HL-60/S4 treated with phorbol 12-myristate 13-acetate at 8.2 ng/mL for 4 days and 3 days (cell line): Measurements from ENCODE around the gene CEPT1.

Experiments
- in situ Hi-C: fragments of 300-500 bp; cut with MboI; formaldehyde crosslinking; loops from 2 replicates; pipeline ENCODE4 v1.15.0; 2022; ENCODE audit warnings: low sequenced_read_pairs

CEPT1 gene

DNA sequence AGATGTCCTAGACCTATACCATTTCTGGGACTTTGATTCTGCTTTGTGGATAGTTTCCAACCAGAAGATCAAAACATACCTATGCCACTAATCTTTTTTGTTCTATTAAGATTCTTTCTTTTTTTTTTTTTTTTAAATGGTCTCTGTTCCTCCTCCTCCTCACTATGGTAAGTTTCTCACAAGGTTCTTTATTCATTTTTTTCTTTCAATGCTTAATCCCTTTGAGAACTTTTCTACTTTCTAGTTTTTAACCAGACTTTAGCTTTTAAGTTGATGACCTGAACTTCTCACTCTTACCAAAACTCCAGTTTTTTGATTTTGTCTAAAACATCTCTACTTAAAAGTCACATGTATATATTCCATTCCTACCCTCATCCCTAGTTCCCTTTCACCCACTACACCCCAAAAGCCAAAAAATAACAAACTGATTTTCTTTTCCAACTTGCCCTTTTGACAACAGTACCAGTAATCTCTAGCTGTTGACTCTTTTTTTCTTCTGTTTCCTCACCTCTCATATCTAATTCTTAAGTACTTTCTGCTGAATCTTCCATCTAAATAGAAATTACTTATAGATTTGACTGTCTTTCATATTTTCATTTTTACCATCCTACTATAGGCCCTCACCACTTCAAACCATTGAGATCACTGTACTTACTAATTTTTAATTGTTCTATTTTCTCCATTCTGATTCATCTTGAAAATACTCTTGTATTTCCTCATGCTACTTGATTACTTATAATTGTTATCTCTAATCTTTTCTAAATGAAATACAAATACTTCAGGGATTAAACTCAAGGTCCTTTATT, 6.1 kb downstream of the CEPT1 start:
- in situ Hi-C loops, result no loop called here

DNA sequence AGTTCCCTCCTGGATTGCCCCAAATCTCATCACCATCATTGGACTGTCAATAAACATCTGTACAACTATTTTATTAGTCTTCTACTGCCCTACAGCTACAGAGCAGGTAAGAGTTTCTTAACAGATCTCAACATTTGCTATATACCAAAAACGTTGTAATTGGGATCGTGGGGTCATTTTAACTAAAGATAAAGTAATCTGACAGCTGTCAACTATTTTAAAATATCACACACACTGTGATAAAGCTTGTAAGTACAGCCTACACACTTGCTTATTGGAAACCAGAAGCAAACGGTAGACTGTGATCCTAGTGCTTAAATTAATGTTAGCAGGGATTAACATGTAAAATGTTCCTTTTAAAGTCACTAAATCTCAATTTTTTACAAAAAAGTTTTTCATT, 7.9 kb downstream of the CEPT1 start:
- in situ Hi-C loops, result no loop called here

DNA sequence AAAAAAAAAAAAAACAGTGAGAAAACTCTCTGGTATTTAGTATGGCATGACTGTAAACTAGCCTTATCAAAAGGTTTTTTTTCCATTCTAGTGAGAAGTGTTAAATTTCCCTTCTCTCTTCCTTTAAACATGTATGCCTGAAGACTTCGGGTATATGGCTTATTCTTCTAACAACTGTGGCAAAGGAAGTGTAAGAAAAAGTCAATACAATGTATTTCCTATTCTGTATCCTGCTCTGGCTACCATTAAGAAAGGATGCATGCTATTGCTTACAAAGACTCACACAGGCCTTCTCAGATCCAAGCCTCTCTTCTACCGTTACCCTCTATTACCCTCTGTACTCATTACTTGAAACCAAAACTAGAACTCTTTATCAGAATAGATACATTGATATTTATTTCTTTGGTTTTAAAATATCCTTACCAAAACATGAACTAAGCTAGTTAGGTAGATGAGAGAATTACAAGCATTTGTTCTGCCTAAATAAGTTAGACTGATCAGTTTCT, 8.4 kb downstream of the CEPT1 start:
- in situ Hi-C loops, result no loop called here

DNA sequence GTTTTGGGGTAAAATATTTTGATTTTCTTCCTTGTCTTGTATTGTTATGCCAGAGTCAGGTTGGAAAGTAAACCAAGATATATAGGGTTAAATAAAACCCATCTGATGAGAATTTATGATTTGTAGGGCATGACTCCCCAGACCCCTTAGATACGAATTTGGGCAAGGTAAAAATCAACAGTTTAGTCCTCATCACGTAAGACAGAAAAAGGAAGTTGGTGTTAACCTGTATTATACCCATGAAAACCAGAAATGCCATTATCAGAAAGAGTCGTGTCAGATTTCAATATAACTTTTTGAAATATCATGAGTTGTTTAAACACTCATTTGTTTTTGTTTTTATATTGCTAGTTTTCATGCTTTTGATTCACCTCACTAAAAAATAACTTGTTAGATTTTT, 11.8 kb downstream of the CEPT1 start:
- in situ Hi-C loops, result no loop called here

DNA sequence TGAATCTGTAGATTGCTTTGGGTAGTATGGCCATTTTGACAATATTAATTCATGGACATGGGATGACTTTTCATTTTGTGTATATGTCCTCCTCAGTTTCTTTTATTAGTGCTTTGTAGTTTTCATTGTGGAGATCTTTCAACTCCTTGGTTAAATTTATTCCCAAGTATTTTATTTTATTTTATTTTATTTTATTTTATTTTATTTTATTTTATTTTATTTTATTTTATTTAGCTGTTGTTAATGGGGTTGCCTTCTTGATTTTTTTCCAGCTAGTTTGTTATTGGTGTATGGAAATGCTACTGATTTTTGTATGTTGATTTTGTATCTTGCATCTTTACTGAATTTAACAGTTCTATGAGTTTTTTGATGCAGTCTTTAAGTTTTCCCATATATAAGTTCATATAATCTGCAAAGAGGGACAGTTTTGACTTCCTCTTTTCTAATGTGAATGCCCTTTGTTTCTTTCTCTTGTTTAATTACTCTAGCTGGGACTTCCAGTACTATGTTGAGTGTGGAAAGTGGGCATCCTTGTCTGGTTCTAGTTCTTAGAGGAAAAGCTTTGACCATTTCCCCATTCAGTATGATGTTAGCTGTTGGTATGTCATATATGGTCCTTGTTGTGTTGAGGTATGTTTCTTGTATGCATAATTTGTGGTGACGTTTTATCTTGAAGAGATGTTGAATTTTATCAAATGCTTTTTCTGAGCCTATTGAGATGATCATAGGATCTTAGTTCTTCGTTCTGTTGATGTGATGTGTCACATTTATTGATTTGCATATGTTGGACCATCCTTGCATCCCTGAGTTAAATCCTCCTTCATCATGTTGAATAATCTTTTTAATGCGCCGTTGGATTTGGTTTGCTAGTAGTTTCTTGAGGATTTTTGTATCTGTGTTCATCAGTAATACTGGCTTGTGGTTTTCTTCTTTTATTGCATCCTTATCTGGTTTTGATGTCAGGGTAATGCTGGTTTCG, 14.3 kb downstream of the CEPT1 start:
- in situ Hi-C loops, result no loop called here

DNA sequence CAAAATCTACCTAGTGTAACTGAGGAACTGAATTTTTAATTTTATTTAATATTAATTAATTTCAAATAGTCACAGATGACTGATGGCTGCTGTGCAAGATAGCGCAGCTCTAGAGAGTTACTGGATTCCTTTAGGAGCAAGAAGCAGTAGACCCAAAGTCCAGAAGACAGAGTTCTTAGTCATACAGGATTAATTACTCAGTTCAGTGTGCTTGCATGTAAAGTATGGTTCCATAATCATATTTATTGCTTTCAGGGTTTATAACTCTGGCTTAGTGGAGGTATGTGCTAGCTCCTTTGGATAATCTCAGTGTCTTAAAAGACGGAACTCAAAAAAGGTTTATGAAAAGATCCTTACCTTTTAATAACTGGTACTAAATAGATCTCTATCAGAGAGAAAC, 17.4 kb downstream of the CEPT1 start:
- in situ Hi-C loops, result no loop called here

DNA sequence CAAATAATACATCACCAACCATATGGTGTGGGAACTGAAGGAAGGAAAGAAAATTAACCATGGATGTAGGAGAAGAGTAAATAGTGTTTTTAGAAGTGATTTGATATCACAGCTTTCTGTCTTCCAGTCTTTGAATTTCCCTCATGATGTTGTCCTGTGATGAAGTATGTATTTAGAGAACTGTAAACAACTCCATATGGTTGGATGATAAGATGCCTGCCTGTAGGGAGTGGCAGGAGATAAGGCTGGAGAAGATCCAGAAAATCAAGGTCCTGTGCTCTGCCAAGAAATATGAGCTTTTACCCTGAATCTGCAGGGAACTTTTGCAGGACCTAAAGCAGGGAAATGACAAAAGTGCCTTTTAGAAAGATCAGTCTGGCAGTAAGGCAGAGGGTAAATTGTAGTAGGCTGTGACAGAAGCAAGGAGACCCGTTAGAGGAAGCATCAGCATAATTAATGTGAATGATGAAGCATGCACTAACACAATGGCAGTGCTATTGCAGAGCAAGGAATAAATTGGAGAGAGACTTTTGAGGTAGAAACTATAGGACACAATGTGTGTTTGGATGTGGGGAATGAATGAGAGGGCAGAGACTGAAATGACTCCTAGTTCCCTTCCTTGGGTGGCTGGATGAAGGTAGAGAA, 21.9 kb downstream of the CEPT1 start:
- in situ Hi-C loops, result no loop called here

DNA sequence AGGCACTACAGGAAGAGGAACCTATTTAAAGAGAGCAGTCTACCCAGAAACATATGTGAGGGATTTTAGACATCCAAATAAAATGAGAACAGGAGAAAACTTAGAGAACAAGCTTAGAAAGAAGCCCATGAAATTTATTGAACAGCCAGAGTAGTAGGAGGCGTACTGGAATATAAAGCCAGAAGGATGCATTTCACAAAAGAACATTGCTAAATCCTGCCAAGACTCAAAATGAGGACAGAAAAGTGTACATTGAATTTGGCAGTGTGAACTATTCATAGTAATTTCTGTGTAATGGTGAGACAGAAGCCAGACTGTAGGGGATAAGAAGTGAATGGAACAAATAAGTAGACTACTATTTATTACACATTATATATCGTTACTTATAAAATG, 22.5 kb downstream of the CEPT1 start:
- in situ Hi-C loops, result no loop called here

DNA sequence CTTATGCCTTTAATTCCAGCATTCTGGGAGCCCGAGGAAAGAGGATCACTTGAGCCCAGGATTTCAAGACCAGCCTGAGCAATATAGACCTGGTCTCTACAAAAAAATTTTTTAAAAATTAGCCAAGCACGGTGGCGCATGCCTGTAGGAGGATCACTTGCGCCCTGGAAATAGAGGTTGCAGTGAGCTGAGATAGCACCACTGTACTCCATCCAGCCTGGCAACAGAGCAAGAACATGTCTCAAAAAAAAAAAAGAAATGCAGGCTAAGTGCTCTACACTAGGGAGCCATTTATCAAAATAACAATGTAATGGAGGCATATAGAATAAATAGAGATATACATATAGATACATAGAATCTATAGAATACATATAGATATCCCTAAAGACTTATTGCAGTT, 23.3 kb downstream of the CEPT1 start:
- in situ Hi-C loops, result no loop called here

DNA sequence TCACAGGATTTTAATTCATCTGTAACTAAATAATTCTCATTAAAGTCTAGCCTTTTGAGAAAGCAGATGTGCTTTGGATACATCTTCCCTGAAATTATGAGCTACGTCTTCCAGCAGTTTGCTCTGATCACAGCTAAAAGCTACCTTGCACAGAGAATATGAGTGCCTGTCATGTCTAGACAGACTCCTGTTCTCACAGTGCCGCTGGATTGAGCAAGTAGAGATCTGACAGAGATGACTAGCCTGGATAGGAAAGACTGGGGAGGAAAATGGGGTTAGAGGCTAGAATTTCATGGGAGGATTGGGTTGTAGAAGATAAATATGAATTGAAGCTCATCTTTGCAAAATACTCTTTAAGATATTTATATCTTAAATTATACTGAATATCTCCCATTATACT, 24.1 kb downstream of the CEPT1 start:
- in situ Hi-C loops, result no loop called here

DNA sequence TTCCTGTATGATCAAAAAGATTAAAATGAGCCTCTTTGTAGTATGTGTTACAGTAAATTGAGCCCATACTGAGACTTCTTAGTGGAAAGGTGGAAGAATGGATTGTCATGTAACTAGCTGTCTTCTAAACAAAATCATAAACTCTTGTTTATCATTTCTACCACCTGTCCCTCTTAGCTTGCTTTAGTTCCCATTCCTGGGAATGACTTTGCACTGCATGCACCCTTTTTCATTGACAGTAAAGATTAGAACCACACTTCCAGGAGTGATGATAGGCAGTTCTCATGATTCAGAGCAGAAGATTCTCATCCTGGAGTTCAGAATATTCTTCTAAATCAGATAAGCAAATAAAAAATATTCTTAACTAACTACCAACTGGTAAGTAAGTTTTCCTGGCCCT, 32.4 kb downstream of the CEPT1 start:
- in situ Hi-C loops, result no loop called here

DNA sequence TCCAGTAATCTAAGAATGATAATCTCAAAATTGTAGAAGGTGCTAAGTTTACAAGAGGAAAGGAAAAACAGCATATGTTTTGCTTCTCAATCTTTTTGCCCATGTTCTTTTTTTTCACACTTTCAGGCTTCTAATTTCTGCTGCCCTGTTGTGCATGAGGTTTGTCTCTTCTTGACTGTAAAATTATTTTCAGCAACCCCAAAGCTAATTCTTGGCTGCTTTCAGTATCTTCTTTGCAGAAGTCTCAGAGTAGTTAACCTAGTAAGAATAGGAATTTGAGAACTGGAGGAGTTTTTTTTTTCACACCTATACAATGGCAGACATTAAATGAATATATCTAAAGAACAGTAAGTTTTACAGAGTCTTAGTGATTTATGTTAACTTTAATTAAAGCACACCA, 34.0 kb downstream of the CEPT1 start:
- in situ Hi-C loops, result no loop called here

DNA sequence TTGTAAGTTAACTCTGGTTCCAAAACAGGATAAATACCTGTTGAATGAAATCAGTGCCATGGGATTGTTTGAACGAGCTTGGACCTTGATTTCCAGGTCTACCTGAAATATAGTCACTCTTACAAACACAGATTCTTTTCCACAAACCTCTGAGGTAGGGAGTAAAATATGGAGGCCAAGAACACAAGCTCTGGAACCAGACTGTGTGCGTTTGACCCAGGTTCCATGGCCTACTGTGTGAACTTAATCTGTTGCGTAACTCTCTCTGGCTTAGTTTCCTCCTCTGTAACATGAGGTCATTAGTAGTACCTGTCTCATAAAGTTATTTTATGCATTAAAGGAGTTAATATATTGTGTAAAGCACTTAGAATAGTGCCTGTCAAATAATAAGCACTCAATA, 35.3 kb downstream of the CEPT1 start:
- in situ Hi-C loops, result no loop called here

DNA sequence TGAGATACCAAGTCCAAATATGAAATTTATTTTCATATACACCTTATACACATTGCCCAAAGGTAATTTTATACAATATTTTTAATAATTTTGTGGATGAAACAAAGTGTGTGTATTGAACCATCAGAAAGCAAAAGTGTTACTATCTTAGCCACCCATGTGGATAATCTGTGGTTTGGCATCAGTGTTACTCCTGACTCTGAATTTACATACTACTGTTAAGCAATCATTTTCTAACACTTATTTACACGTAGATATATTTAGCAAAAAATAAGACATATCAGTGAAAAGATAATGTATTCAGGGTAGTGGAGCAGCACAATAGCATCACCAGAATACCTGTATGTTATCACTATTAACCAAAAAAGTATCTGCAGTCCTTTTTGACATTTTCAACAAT, 36.7 kb downstream of the CEPT1 start:
- in situ Hi-C loops, result no loop called here

DNA sequence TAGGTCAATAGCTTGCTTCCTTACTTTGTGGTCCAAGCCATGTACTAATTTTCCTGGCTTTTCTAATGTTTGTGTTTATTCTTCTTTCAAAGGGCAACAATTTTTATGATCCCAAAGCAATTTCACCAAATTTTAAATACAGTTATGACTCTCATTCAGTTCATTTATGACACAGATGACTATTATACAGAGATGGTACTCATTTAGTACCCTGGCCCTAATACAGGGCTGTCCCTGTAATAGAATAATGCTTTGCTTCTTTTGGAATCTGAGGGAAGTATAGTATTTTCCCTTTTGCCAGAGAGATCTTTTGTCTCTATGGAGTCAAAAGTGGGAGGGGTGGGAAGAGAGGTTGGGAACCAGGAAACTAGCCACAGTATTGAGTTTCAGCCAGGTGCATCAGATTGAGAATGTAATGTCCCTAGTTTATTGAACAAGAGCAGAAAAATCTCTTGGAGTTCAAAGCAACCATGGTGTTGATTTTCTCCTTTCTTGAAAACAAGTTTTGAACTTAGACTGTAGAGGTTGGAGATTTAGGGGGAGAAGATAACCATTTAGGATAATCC, 40.0 kb downstream of the CEPT1 start:
- in situ Hi-C loops, result no loop called here

DNA sequence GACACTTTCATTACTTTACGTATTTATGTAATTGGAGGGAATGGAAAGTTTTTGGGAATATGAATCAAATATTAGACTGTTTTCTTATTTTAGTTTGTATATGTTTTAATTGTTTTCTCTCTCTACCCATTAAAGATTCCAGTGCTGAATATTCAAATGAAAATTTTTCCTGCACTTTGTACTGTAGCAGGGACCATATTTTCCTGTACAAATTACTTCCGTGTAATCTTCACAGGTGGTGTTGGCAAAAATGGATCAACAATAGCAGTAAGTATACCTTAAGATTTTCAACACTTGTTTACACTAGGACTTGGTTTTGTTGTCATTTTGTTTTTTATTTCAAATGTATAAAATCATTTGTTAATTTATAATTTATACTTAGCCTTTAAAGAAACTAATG, 42.0 kb downstream of the CEPT1 start:
- in situ Hi-C loops, result no loop called here

DNA sequence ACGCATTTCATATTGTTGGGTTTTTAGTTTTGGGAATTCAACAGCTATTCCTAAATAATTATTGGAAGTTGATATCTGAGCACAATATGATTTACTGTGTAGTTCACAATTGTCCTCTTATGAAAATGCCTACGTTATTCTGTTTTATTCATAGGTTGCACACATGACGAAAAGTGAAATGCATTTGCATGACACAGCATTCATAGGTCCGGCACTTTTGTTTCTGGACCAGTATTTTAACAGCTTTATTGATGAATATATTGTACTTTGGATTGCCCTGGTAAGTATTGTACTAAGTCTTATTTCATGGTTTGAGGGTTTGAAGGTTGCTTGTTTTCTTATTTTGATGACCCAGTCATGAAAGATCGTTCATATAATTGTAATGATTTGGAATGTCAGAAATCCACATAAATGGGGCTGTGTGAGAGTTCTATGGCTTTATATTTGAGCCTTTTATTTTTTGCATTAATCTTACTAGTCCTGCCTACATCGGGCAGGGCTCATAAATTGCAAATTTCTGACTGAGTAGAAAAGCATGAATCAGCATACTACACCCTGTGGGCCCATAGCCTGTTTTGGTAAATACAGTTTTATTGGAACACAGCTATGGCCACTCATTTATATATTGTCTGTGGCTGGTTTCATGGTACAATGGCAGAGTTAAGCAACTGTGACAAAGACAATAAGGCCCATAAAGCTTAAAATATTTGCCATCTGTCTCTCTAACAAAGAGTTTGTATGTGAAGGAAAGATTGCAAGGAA, 43.5 kb downstream of the CEPT1 start:
- in situ Hi-C loops, result no loop called here

DNA sequence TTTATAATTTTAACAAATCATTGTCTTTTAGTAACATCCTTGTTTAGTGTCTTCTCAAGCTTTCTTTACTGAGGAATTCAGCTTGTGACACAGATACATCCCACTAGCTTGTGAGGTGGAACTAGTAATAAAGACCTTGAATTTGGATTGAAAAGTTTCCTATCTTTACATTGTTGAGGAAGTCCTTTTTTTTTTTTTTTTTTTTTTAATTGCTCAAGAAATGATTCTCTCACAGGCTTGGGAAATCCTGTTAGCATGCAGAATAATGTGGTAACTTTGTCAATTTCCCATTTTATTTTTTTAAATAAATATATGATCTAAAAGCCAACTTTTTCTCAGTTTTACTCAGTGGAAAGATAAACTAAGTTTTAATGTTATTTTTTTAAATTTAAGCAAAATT, 44.6 kb downstream of the CEPT1 start:
- in situ Hi-C loops, result no loop called here

DNA sequence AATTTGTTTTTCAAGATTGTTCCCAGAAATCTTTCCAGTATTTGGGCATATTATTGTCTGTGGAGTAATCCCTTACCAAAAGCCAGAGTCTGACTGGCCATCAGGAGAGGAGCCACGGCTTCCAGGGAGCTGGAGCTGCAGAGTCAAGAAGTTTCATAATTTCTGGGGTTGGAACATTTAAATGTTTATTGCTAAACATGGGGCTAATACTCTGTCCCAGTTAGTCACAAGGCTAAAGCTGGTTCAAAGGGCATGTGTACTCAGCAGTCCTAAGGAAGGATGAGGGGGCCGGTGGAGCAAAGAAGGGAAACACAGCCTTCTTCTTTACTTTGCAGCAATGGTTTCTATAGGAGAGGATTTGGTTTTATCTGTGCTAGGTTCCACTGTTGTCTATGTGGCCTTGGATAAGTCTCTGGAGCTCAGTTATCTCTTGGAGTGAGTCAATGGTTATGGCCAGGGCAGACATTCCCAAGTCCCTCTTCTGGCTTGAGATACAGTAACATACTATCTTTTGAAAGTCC, 51.0 kb downstream of the CEPT1 start:
- in situ Hi-C loops, result no loop called here

DNA sequence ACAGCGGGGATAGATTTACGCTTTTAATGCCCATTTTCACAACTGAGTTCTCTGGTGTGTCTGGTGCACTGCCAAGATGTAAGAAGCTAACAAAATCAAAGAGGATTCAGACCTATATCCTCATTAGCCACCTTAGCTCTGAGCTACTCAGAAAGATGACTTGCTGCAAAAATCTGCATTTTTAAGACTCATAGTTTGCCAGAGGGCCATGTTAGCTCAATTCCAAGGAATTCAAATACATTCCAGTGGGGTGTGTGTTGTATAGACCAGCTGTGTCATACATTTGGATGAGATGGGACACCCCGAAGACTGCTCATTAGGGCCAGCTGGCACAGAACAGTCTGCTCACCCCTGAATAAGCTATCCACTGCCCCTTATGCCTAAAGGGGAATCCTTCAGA, 51.5 kb downstream of the CEPT1 start:
- in situ Hi-C loops, result no loop called here
